GM12878 (cell line): ENCODE measurements around the gene KATNB1. TPM values are rescaled to one million over a fixed set of nuclear protein-coding genes. Genes with fewer than 3 reads are reported as not detected.

Experiments used
- BCL11A ChIP-seq: IDR thresholded peaks from 2 replicates; pipeline ENCODE4 v1.6.1; 2011; ENCODE audit warnings: low read depth, low read length
- DPF2 ChIP-seq: fragments of 450-650 bp; IDR thresholded peaks from 2 replicates; pipeline ENCODE4 v1.6.1; 2017; ENCODE audit warnings: mild to moderate bottlenecking
- POLR2AphosphoS2 ChIP-seq: IDR thresholded peaks from 2 replicates; pipeline ENCODE4 v1.6.1; 2011; ENCODE audit warnings: low read depth, mild to moderate bottlenecking, low read length, improper control_type of control experiment, moderate library complexity
- RUNX3 ChIP-seq: IDR thresholded peaks from 2 replicates; pipeline ENCODE4 v1.6.1; 2012; ENCODE audit warnings: low read length, inconsistent platforms
- STAT1 ChIP-seq: fragments of 450-650 bp; conservative IDR thresholded peaks from 2 replicates; pipeline ENCODE4 v1.6.1; 2014; ENCODE audit warnings: antibody characterized with exemption, mild to moderate bottlenecking
- ZNF384 ChIP-seq: IDR thresholded peaks from 2 replicates; pipeline ENCODE4 v1.6.1; 2012; ENCODE audit warnings: low read depth, mild to moderate bottlenecking, low read length, improper control_type of control experiment, borderline replicate concordance
- polyA plus RNA-seq, 11 experiments: library from polyadenylated mRNA; depleted of rRNA in 4 of 11; unstranded in 6 of 11; stranded (reverse) in 5 of 11; fragments of >200 nt; fragmentation: Nextera tagmentation in 4 of 11; fragmentation: Illumina TruSeq in 1 of 11; extraction: Ambion mirVana in 4 of 11; extraction: Trizol in 1 of 11; gene quantifications; 1 replicate in 1 of 11; 2 replicates in 10 of 11; pipeline versions ENCODE4 v1.2.1 to v1.2.3, GENCODE V29; 2011 to 2016; ENCODE audit warnings: inconsistent platforms in 2 of 11, missing spikeins in 2 of 11, low read depth in 1 of 11
- total RNA-seq, 4 experiments: library from RNA; depleted of rRNA in 3 of 4; stranded (reverse); fragments of >200 nt in 3 of 4; fragmentation: Illumina TruSeq in 1 of 4; extraction: Trizol in 1 of 4; gene quantifications; 2 replicates each; pipeline versions ENCODE4 v1.2.1 to v1.2.3, GENCODE V29; 2013 to 2021
- TF ChIP-seq, protein P1 (sequence below): fragments of 450-650 bp; IDR thresholded peaks from 2 replicates; pipeline ENCODE4 v1.6.1; 2017; ENCODE audit warnings: antibody characterized with exemption, mild to moderate bottlenecking, moderate library complexity
- TF ChIP-seq, protein P2 (sequence below): fragments of 450-650 bp; IDR thresholded peaks from 2 replicates; pipeline ENCODE4 v1.6.1; 2017; ENCODE audit warnings: low read depth, mild to moderate bottlenecking, moderate library complexity
- TF ChIP-seq, protein P3 (sequence below): fragments of 450-650 bp; IDR thresholded peaks from 2 replicates; pipeline ENCODE4 v1.6.1; 2017; ENCODE audit warnings: mild to moderate bottlenecking, low read depth, inconsistent platforms; ENCODE audit not compliant: poor library complexity, severe bottlenecking

Gene KATNB1
- total and polyA plus RNA-seq, 10 of the 15 experiments (the other 5 are each of a cell fraction or from before 2014, with no cell fraction given) = 0.71 to 46.5 (median 19.5) TPM

DNA sequence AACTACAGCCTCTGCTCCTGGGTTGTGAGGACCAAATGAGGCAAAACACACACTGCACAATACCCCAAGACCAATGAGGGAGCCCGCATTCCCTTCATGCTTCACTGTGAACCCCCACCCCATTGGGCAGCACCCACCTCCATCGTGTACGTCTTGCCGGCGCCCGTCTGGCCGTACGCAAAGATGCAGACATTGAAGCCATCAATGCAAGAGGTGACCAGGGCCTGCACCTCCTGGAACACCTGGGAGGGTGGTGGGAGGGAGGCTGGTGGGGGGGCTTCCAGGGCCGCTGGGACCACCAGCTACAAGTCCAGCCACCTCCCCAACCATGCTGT, 28.4 kb downstream of the KATNB1 start (continued):
- TF ChIP-seq ZNF384 (no peak), POLR2AphosphoS2 (no peak), BCL11A (no peak), STAT1 (no peak), DPF2 (no peak), RUNX3 (no peak)
- TF ChIP-seq, protein P1, sequence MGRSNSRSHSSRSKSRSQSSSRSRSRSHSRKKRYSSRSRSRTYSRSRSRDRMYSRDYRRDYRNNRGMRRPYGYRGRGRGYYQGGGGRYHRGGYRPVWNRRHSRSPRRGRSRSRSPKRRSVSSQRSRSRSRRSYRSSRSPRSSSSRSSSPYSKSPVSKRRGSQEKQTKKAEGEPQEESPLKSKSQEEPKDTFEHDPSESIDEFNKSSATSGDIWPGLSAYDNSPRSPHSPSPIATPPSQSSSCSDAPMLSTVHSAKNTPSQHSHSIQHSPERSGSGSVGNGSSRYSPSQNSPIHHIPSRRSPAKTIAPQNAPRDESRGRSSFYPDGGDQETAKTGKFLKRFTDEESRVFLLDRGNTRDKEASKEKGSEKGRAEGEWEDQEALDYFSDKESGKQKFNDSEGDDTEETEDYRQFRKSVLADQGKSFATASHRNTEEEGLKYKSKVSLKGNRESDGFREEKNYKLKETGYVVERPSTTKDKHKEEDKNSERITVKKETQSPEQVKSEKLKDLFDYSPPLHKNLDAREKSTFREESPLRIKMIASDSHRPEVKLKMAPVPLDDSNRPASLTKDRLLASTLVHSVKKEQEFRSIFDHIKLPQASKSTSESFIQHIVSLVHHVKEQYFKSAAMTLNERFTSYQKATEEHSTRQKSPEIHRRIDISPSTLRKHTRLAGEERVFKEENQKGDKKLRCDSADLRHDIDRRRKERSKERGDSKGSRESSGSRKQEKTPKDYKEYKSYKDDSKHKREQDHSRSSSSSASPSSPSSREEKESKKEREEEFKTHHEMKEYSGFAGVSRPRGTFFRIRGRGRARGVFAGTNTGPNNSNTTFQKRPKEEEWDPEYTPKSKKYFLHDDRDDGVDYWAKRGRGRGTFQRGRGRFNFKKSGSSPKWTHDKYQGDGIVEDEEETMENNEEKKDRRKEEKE = no peak
- TF ChIP-seq, protein P2, sequence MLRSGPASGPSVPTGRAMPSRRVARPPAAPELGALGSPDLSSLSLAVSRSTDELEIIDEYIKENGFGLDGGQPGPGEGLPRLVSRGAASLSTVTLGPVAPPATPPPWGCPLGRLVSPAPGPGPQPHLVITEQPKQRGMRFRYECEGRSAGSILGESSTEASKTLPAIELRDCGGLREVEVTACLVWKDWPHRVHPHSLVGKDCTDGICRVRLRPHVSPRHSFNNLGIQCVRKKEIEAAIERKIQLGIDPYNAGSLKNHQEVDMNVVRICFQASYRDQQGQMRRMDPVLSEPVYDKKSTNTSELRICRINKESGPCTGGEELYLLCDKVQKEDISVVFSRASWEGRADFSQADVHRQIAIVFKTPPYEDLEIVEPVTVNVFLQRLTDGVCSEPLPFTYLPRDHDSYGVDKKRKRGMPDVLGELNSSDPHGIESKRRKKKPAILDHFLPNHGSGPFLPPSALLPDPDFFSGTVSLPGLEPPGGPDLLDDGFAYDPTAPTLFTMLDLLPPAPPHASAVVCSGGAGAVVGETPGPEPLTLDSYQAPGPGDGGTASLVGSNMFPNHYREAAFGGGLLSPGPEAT = no peak
- TF ChIP-seq, protein P3, sequence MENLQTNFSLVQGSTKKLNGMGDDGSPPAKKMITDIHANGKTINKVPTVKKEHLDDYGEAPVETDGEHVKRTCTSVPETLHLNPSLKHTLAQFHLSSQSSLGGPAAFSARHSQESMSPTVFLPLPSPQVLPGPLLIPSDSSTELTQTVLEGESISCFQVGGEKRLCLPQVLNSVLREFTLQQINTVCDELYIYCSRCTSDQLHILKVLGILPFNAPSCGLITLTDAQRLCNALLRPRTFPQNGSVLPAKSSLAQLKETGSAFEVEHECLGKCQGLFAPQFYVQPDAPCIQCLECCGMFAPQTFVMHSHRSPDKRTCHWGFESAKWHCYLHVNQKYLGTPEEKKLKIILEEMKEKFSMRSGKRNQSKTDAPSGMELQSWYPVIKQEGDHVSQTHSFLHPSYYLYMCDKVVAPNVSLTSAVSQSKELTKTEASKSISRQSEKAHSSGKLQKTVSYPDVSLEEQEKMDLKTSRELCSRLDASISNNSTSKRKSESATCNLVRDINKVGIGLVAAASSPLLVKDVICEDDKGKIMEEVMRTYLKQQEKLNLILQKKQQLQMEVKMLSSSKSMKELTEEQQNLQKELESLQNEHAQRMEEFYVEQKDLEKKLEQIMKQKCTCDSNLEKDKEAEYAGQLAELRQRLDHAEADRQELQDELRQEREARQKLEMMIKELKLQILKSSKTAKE = no peak
